Astrocyte (in vitro differentiated cells and primary cell): ENCODE results near the gene HOXC11. TPM values are rescaled to one million over a fixed set of nuclear protein-coding genes. Genes with fewer than 3 reads are reported as not detected.

ENCODE experiments used
- DNase-seq: peaks from one replicate; pipeline ENCODE4 v3.0.0-alpha.2; 2010; ENCODE audit warnings: low read depth
- FAIRE-seq: peaks from 2 replicates; lab custom pipeline; 2011; peaks lifted over from hg19 to GRCh38; lab: Jason Lieb, UNC
- H2AFZ ChIP-seq: 2 replicates; pipeline ENCODE4 v1.6.0; 2012; ENCODE audit warnings: low read depth, low read length, inconsistent platforms
- H3K27ac ChIP-seq: 2 replicates; pipeline ENCODE4 v1.5.1; 2011; ENCODE audit warnings: low read depth, low read length, inconsistent platforms
- H3K27me3 ChIP-seq: 2 replicates; pipeline ENCODE4 v1.6.0; 2011; ENCODE audit warnings: low read length, inconsistent platforms; ENCODE audit not compliant: insufficient read depth
- H3K36me3 ChIP-seq: 2 replicates; pipeline ENCODE4 v1.5.1; 2011; ENCODE audit warnings: low read length, inconsistent platforms; ENCODE audit not compliant: insufficient read depth
- H3K4me1 ChIP-seq: 2 replicates; pipeline ENCODE4 v1.5.1; 2011; ENCODE audit warnings: low read length, inconsistent platforms; ENCODE audit not compliant: insufficient read depth
- H3K4me2 ChIP-seq: 2 replicates; pipeline ENCODE4 v1.6.0; 2012; ENCODE audit warnings: low read length, inconsistent platforms
- H3K4me3 ChIP-seq: 2 replicates; pipeline ENCODE4 v1.5.1; 2011; ENCODE audit warnings: low read depth, mild to moderate bottlenecking, low read length, inconsistent platforms; ENCODE audit not compliant: insufficient read depth
- H3K79me2 ChIP-seq: 2 replicates; pipeline ENCODE4 v1.6.0; 2012; ENCODE audit warnings: mild to moderate bottlenecking, low read length, inconsistent platforms; ENCODE audit not compliant: insufficient read depth
- H3K9ac ChIP-seq: 2 replicates; pipeline ENCODE4 v1.6.0; 2012; ENCODE audit warnings: mild to moderate bottlenecking, low read length, inconsistent platforms
- H3K9me3 ChIP-seq: 2 replicates; pipeline ENCODE4 v1.5.1; 2012; ENCODE audit warnings: low read depth, mild to moderate bottlenecking, low read length, inconsistent platforms; ENCODE audit not compliant: insufficient read depth
- H4K20me1 ChIP-seq: 2 replicates; pipeline ENCODE4 v1.6.0; 2012; ENCODE audit warnings: low read length, inconsistent platforms; ENCODE audit not compliant: insufficient read depth
- H3K27ac Mint-ChIP-seq: one replicate; pipeline ENCODE4 v1.8.0; 2021; ENCODE audit warnings: mild to moderate bottlenecking, mixed read lengths; ENCODE audit not compliant: unreplicated experiment
- H3K27me3 Mint-ChIP-seq: one replicate; pipeline ENCODE4 v1.8.0; 2021; ENCODE audit warnings: low read depth, mixed read lengths; ENCODE audit not compliant: unreplicated experiment
- H3K36me3 Mint-ChIP-seq: one replicate; pipeline ENCODE4 v1.8.0; 2021; ENCODE audit warnings: low read depth, mixed read lengths; ENCODE audit not compliant: unreplicated experiment
- H3K4me1 Mint-ChIP-seq: one replicate; pipeline ENCODE4 v1.8.0; 2021; ENCODE audit warnings: low read depth, mixed read lengths; ENCODE audit not compliant: unreplicated experiment
- H3K4me3 Mint-ChIP-seq: one replicate; pipeline ENCODE4 v1.8.0; 2021; ENCODE audit warnings: mild to moderate bottlenecking, moderate library complexity, mixed read lengths; ENCODE audit not compliant: unreplicated experiment
- H3K9me3 Mint-ChIP-seq: one replicate; pipeline ENCODE4 v1.8.0; 2021; ENCODE audit warnings: mild to moderate bottlenecking, mixed read lengths; ENCODE audit not compliant: unreplicated experiment
- EZH2 ChIP-seq: IDR thresholded peaks from 2 replicates; pipeline ENCODE4 v1.6.1; 2012; ENCODE audit warnings: mild to moderate bottlenecking, low read length, inconsistent platforms; ENCODE audit not compliant: insufficient read depth
- total RNA-seq: library from RNA; stranded (reverse); gene quantifications from 2 replicates; pipeline ENCODE4 v1.2.1, GENCODE V29; 2021
- TF ChIP-seq, protein P1 (sequence below): IDR thresholded peaks from 2 replicates; pipeline ENCODE4 v1.5.1; 2011; ENCODE audit warnings: low read depth, mild to moderate bottlenecking, inconsistent platforms, low read length, moderate library complexity; ENCODE audit not compliant: insufficient read depth

Gene HOXC11
- total RNA-seq, 1 donor from 2014 or later: not detected

DNA sequence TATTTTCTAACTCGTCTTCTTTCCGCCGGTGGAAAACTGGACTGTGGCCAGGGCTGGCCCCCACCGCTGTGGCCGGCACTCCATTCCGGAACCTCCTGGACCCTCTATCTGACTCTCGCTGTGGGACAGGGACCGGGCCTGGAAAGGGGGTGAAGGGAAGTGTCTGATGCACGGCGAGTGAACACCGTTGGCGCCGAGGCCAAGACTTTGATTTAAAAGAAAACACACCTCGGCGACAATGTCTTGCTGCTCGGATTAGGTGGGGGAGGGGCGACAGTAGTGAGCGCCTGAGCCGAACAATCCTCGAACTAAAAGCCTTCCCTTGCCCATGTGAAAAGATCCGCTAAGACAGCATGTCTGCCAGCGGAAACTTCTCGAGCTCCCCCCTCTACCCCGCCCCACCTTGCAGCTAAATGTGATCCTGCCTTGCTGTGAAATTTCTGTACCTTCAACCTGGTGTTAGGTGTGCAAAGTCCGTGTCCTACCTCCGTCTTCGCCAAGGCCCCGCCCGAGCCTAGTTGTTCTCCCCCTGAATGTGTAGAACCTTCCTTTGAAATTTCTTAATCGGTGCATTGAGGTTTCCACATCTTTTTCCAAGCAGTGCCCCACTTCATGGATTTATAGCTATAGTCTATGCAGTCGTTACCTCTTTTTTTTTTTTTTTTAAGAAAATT lies 2.7 kb downstream of the HOXC11 start:
- DNase-seq (no peak), FAIRE-seq (no peak)
- Histone ChIP-seq H4K20me1 (no peaks in the 10 kb centered on the region), H3K36me3 (no peaks in the 10 kb centered on the region), H3K9ac (no peak overlapping the region), H3K4me3 (no peak overlapping the region), H3K4me1 (no peaks in the 10 kb centered on the region), H3K79me2 (no peaks in the 10 kb centered on the region), H3K27ac (no peak overlapping the region), H3K4me2 (no peak overlapping the region), H3K9me3 (peaks cover 5% of the 10 kb centered on the region), H2AFZ (no peak overlapping the region), H3K27me3 (peaks cover 93% of the 10 kb centered on the region)
- no peaks in the 10 kb centered on the region for H3K4me1 Mint-ChIP-seq
- no peaks in the 10 kb centered on the region for H3K36me3 Mint-ChIP-seq
- no peak overlapping the region for H3K27ac Mint-ChIP-seq
- peaks cover 22% of the 10 kb centered on the region for H3K9me3 Mint-ChIP-seq
- peak; percentile 13 for TF ChIP-seq EZH2
- TF ChIP-seq, protein P1, sequence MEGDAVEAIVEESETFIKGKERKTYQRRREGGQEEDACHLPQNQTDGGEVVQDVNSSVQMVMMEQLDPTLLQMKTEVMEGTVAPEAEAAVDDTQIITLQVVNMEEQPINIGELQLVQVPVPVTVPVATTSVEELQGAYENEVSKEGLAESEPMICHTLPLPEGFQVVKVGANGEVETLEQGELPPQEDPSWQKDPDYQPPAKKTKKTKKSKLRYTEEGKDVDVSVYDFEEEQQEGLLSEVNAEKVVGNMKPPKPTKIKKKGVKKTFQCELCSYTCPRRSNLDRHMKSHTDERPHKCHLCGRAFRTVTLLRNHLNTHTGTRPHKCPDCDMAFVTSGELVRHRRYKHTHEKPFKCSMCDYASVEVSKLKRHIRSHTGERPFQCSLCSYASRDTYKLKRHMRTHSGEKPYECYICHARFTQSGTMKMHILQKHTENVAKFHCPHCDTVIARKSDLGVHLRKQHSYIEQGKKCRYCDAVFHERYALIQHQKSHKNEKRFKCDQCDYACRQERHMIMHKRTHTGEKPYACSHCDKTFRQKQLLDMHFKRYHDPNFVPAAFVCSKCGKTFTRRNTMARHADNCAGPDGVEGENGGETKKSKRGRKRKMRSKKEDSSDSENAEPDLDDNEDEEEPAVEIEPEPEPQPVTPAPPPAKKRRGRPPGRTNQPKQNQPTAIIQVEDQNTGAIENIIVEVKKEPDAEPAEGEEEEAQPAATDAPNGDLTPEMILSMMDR: no peak
- H3K4me3 Mint-ChIP-seq: no peak overlapping the region
- peaks cover 86% of the 10 kb centered on the region for H3K27me3 Mint-ChIP-seq

GRCh38 chr12:53976172-53976822 lies 3.4 kb downstream of the HOXC11 start:
- no peaks in the 10 kb centered on the region for H3K36me3 ChIP-seq
- no peak overlapping the region for H3K9ac ChIP-seq
- Mint-ChIP-seq H3K4me1 (no peaks in the 10 kb centered on the region), H3K27me3 (peaks cover 86% of the 10 kb centered on the region), H3K27ac (no peak overlapping the region), H3K36me3 (no peaks in the 10 kb centered on the region), H3K9me3 (peaks cover 16% of the 10 kb centered on the region), H3K4me3 (no peak overlapping the region)
- H3K4me3 ChIP-seq: no peak overlapping the region
- peaks cover 93% of the 10 kb centered on the region for H3K27me3 ChIP-seq
- H3K79me2 ChIP-seq: no peaks in the 10 kb centered on the region
- no peak overlapping the region for H2AFZ ChIP-seq
- H3K4me1 ChIP-seq: no peaks in the 10 kb centered on the region
- no peak overlapping the region for H3K27ac ChIP-seq
- no peak for FAIRE-seq
- H4K20me1 ChIP-seq: no peaks in the 10 kb centered on the region
- H3K4me2 ChIP-seq: no peak overlapping the region
- H3K9me3 ChIP-seq: peaks cover 5% of the 10 kb centered on the region
- no peak for DNase-seq
- TF ChIP-seq, protein P1: no peak
- TF ChIP-seq EZH2: peak; percentile 32
